ENCODE measurements around the gene DLGAP1. TPM values are rescaled to one million over a fixed set of nuclear protein-coding genes. Genes with fewer than 3 reads are reported as not detected.

The DLGAP1 gene
- total RNA-seq: 0.21 and 0.72 TPM in 2 replicates

DNA sequence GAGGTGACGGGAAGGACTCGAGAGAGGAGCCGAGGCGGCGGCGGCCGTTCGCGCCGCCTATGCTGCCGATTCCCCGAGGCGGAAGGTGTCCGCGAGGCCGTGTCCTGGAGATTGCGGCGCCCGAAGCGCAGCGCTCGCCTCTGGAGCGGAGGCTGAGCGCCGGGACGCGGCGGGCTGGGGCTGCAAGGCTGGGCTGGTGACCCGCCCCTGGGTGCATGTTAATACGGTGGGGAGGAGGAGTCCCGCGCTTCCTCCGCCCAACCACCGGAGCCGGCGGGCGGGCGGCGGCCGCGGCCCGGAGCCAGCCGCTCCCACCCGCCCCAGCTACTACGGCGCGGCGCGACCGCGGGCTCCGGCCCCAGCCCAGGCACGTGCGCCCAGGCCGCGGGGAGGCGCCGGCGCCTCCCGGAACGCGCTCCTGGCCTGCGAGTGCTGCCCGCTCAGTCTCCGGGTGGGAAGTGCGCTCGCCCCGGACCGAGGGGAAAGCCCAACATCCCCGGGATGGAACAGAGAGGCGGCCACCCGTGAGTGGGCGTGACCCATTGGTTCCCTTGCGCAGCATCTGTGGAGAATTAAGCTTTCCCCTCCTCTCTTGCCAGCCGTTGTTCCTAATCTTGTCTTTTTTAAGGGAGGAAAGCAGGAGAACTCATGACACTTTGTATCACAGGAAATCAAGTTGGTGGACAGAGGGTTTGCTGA lies at the start of gene DLGAP1:
DLGAP1 (minus strand) TSS at position 195 of the 699 bp plus-strand sequence.

DNA sequence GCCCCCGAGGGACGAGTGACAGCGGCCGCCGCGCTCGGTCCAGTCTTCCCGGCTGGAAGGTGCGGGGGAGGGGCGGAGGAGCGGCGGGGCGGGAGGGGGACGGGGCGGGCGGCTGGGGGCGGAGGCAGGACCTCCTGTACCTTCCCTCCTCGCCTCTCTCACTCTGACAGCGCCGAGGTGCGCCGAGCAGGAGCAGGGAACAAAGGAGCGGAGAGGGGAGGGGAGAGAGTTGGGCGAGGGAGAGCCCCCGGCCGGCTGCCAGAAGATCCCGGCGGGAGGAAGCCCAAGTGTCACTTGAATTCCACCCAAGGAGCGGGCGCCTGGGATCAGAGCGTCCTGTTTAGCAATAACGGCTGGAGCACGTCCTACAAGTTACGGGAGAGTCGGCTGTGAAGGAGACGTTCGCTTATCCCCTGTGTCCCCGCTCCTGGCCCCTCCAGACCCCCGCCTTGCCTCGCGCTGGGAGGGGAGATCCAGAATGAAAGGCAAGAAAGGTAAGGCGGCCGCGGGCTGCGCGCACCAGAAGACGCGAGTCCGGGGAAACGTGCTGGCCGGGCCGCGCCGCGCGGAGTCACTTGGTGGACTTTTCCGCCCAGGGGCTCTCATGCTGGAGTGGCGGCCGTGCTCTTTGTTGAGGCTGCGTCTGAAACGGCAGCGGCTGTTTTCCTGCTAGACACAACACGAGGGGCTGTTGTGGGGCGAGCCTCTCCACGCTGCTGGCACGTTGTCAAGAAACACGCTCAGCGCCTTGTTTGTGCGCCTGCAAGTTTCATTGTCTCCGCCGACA lies 1004.9 kb downstream of the DLGAP1 start, which contains the start of gene TGIF1:
TGIF1 (plus strand) TSS at position 161 of the 787 bp plus-strand sequence; CDS start at position 479, 318 bp downstream.

Data from tracheal epithelial cell (primary cell).